Testis (tissue), 3 donors: Measurements from ENCODE around the gene SHF. TPM values are rescaled to one million over a fixed set of nuclear protein-coding genes. Genes with fewer than 3 reads are reported as not detected.

Experiments
- DNase-seq: peaks from one replicate; pipeline ENCODE4 v3.0.0-alpha.2; 2019
- H3K27ac ChIP-seq, 2 donors: fragments of 200-600 bp; sonication (generic); one replicate each; pipeline ENCODE4 v1.5.1; 2019
- H3K27me3 ChIP-seq: fragments of 200-600 bp; sonication (generic); one replicate; pipeline ENCODE4 v1.5.1; 2019
- H3K36me3 ChIP-seq: fragments of 200-600 bp; sonication (generic); one replicate; pipeline ENCODE4 v1.5.1; 2017; ENCODE audit warnings: low read depth; ENCODE audit errors: missing control alignments
- H3K4me1 ChIP-seq: fragments of 200-600 bp; sonication (generic); one replicate; pipeline ENCODE4 v1.5.1; 2019
- H3K4me3 ChIP-seq, 2 donors: fragments of 200-600 bp; sonication (generic); one replicate each; pipeline ENCODE4 v1.5.1; 2017 to 2019
- H3K9me3 ChIP-seq: fragments of 200-600 bp; sonication (generic); one replicate; pipeline ENCODE4 v1.5.1; 2017
- CTCF ChIP-seq, 3 experiments: fragments of 450-650 bp in 2 of 3; fragments of 200-600 bp in 1 of 3; sonication (generic) in 1 of 3; IDR thresholded peaks; one replicate each; pipeline ENCODE4 v1.5.1; 2016 to 2019; ENCODE audit warnings: antibody characterized with exemption in 3 of 3, mild to moderate bottlenecking in 2 of 3, moderate library complexity in 1 of 3
- POLR2A ChIP-seq: fragments of 450-650 bp; IDR thresholded peaks from one replicate; pipeline ENCODE4 v1.6.1; 2017; ENCODE audit warnings: antibody characterized with exemption, mild to moderate bottlenecking, moderate library complexity
- WGBS, 2 donors: methylation state at CpG; one replicate each; pipeline ENCODE4 v1.1.5; 2018; 5-methylcytosine and 5-hydroxymethylcytosine counted together
- intact Hi-C: fragments of 100-400 bp; cut with DNase I; formaldehyde crosslinking; loops from one replicate; pipeline ENCODE4 v1.15.1; 2023; ENCODE audit warnings: low total_unique reads
- polyA plus RNA-seq: library from polyadenylated mRNA; stranded (reverse); fragments of 350-450 nt; fragmentation: Illumina TruSeq; extraction: RNeasy Lipid Tissue Mini Kit (QIAGEN cat#74804); gene quantifications from one replicate; pipeline ENCODE4 v1.2.3, GENCODE V29; 2014; ENCODE audit warnings: low read depth, low replicate concordance; ENCODE audit not compliant: insufficient read depth
- total RNA-seq, 2 donors: library from RNA; depleted of rRNA; stranded (reverse); fragments of >200 nt; gene quantifications; one replicate each; pipeline ENCODE4 v1.2.3, GENCODE V29; 2016

Gene SHF
- total and polyA plus RNA-seq, 3 donors from 2014 or later, result 9.3 to 13.2 (median 12.7) TPM

DNA sequence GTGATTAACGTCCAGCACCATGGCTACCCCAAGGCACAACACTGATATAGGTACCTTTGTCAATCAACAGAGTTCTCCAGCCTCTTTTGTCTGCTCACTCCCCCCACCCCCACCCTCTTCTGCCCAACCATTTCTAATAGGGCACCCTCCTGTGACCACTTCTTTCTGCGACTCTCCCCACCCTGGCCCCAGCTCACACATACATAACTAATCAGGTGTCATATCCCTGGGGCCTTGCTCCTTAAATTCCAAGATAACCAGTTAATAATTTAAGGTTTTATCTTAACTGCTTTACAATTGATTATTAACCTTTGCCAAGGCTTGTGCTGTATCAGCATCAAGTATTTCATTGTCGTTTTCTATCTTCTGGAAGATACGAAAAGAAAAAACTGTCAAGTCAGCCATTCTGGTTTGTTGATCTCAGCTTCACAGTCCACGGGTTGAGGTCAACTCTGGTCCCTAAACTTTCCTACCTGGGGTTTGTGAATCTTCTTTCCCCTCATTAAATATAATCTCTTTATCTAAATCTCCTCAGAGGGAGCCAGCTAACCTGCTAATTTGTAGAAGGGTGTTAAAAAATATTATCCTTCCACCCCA is 37.0 kb upstream of the SHF start:
- TF ChIP-seq CTCF (IDR thresholded peaks at IDR 0.05) (no peak), POLR2A (no peak)
- Histone ChIP-seq H3K27me3 (no peaks in the 10 kb centered on the region), H3K4me3 (no peak overlapping the region), H3K9me3 (no peaks in the 10 kb centered on the region), H3K4me1 (no peaks in the 10 kb centered on the region), H3K27ac (no peak overlapping the region), H3K36me3 (no peaks in the 10 kb centered on the region)
- WGBS, 2 donors, result 49 to 54% methylated on average over 5 of the region's 5 CpGs
- intact Hi-C loops, result no loop called here
- no peak for DNase-seq

DNA sequence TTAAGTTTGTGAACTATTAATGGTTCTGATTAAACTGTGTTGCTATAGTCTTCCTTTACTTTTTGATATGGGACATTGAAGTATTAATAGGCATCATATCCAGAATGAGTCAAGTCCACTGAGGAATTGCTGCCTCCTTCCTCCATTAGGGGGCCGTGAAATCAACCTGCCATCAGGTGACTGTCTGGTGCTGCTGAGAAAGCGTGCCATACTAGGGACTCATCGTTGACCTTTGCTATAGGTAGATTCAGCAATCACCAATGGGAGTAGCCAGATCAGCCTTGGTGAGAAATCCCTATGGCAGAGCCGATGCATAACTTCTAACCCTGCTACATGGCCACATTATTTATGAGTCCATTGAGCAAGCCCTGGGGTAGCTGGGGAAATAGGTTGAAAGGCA is 34.2 kb upstream of the SHF start:
- H3K36me3 ChIP-seq, result no peaks in the 10 kb centered on the region
- no peak overlapping the region for H3K4me3 ChIP-seq
- no peaks in the 10 kb centered on the region for H3K9me3 ChIP-seq
- WGBS, 2 donors, result 88 to 92% methylated on average over 4 of the region's 4 CpGs
- intact Hi-C loops, result no loop called here
- no peak for DNase-seq
- H3K27ac ChIP-seq, result no peak overlapping the region
- H3K27me3 ChIP-seq, result no peaks in the 10 kb centered on the region
- TF ChIP-seq POLR2A (no peak), CTCF (IDR thresholded peaks at IDR 0.05) (no peak)
- H3K4me1 ChIP-seq, result no peaks in the 10 kb centered on the region

DNA sequence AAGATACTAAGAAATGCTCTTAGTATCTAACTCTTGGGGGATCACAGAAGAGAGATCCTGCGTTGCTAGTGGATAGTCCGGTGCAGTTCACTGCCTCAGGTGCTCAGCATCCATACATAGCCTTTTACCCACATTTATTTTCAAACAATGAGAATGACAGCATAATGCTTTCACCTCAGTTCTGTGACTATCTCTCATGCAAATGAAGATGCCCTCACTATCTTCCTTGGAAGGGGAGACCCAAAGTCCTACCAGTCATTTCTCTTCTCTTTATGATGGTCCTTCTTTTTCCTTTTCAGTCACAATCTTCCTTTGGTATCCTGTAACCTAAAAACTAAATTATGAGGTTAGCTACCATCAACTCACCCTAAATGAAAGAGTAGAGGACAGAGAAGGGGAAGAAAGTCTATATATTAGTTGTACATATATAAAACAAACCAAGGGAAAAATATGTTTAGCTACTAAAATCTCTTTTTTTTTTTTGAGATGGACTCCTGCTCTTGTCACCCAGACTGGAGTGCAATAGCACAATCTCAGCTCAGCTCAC is 33.4 kb upstream of the SHF start:
- intact Hi-C loops, result no loop called here
- no peaks in the 10 kb centered on the region for H3K4me1 ChIP-seq
- no peak overlapping the region for H3K4me3 ChIP-seq
- no peak overlapping the region for H3K27ac ChIP-seq
- H3K36me3 ChIP-seq, result no peaks in the 10 kb centered on the region
- DNase-seq, result no peak
- no peaks in the 10 kb centered on the region for H3K27me3 ChIP-seq
- H3K9me3 ChIP-seq, result no peaks in the 10 kb centered on the region
- TF ChIP-seq CTCF (IDR thresholded peaks at IDR 0.05) (no peak), POLR2A (no peak)
- WGBS, 2 donors, result 90 to 93% methylated on average over 2 of the region's 2 CpGs

DNA sequence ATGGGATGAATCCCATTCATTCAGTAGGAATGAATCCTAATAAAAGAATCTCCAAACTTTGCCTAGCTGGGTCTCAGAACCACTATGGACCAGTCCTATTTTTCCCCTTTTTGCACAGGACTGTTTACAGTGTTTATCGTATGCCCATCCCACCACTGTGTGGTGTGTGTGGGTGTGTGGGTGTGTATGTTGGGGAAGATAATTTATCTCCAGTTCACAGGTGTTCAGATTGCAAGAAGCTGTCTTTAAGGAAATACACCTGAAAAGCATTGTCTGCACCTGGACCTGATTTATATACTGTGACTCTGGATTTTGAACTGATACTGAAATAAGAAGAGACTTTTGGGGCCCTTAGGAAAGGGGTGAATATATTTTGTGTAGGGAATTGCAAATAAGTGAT is 24.7 kb upstream of the SHF start:
- 50 to 73% methylated on average over 1 of the region's 1 CpG for WGBS, 2 donors
- no peaks in the 10 kb centered on the region for H3K36me3 ChIP-seq
- H3K27ac ChIP-seq, result no peak overlapping the region
- no peaks in the 10 kb centered on the region for H3K4me1 ChIP-seq
- H3K27me3 ChIP-seq, result no peaks in the 10 kb centered on the region
- TF ChIP-seq CTCF (IDR thresholded peaks at IDR 0.05) (no peak), POLR2A (no peak)
- no peaks in the 10 kb centered on the region for H3K9me3 ChIP-seq
- DNase-seq, result no peak
- H3K4me3 ChIP-seq, result no peak overlapping the region
- intact Hi-C loops, result no loop called here

- Histone ChIP-seq H3K9me3 (no peaks in the 10 kb centered on the region), H3K4me3 (no peak overlapping the region), H3K4me1 (no peaks in the 10 kb centered on the region), H3K27me3 (no peaks in the 10 kb centered on the region), H3K36me3 (no peaks in the 10 kb centered on the region), H3K27ac (no peak overlapping the region)
- TF ChIP-seq CTCF (IDR thresholded peaks at IDR 0.05) (peak in 2 of 3 experiments; percentile 65 to 72), POLR2A (no peak)
- DNase-seq, result peak; percentile 74
- intact Hi-C loops, result no loop called here
- 21 to 34% methylated on average over 2 of the region's 2 CpGs for WGBS, 2 donors
These were observed 17.4 kb upstream of the SHF start for GRCh38 chr15:45205192-45205591.
